ENCODE results near the gene OTOP3.

The OTOP3 gene

DNA sequence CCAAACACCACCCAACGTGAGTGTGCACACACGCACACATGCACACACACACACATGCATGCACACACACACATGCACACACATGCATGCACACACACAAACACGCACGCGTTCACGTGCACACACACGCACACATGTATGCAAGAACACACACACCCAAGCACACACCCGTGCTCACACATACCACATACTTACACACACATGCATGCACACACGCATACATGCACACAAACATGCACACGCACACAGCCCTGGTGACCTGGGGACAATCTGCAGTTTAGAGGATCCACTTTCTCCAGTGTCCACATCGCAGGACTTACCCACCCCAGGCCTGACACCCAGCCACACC is 18.9 kb upstream of the OTOP3 start:
- DNase-seq (ENCODE audit: low read depth in 2 of 2) = no peak

DNA sequence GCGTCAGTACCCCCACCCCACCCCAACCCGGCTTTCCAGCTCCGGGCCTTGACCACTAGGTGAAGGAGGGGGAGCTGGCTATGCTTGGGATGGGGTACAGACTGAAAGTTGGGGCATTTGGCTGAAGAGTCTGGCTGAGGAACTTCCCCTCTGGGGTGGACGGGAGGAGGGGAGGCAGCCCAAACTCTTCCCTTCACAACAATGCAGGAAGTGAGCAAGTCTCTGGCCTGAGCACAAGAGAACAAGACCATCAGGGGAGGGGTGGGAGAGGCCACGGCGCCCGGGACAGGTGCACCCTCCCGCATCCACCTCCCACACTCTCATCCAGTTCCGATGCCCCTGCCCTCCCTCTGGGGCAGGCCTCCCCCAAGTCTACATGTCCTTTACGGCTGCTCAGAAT is 18.3 kb upstream of the OTOP3 start:
- no peak for DNase-seq (ENCODE audit: low read depth in 2 of 2)

DNA sequence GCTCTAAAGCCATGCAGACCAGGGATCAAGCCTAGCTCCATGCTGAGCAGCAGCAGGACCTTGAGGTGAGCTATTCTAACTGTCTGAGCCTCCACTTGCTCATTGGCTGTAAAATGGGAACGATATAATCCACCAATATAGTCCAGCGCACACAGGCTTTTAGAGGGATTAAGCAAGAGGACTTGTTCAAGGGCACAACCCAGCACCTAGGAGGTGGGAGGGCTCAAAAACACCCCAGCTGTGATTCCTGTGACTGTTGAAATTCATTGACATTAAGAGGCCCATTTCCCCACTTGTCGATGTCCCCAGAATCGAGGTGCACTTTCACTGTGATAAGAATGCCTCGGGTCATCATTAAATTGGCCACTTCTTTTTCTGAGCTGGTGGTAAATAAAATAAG is 16.8 kb upstream of the OTOP3 start:
- no peak for DNase-seq (ENCODE audit: low read depth in 2 of 2)

DNA sequence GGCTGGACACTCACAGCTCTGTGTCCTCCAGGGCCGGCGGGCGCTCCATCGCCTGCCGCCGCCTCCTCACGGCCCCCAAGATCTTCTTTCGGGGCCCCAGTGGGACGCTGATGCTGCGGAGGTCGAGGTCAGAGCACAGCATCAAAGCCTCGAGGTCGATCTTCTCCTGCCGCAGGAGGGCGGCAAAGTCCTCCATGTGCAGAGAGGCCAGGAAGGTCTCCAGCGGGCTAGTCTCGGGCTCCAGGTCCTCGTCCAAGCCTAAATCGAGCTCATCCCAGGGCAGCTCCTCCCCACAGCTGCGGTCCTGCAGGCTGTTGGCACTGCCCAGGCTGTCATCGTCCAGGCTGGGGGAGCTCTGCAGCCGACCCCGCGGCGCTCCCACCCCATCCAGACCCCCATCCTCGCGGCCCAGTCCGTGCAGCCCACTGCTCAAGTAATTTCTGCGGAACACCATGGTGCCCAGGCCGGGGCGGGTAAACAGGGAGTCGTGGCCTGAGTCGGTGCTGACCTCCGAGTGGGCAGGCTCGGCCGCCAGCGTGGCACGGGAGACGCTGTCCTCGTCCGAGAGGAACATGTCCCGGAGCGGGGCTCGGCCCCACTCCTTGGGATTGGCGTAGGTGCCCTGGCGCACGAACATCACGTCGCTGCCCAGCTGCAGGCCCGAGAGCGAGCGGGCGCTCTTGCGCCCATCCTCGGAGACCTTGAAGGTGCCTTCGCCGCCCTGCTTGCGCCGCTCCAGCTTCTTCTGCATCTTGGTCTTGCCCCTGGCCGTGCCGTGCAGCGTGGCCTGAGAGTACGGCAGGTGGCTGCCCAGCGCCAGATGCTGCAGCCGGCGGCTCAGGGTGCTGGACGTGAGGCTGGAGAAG is 16.0 kb upstream of the OTOP3 start:
- no peak for DNase-seq (ENCODE audit: low read depth in 2 of 2)

DNA sequence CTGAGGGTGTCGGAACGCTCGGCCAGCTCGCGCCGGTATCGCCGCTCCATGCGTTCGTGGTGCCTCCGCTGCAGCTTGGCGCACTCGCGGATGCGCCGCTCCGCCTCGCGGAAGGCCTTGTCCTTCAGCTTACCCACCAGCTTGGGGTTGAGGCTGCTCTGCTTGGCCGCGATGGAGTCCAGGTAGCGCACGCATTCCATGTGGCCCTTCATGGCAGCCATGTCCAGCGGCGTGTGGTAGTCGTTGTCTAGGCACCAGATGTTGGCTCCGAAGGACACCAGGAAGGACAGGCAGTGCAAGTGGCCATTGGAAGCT is 15.4 kb upstream of the OTOP3 start:
- no peak for DNase-seq (ENCODE audit: low read depth in 2 of 2)

DNA sequence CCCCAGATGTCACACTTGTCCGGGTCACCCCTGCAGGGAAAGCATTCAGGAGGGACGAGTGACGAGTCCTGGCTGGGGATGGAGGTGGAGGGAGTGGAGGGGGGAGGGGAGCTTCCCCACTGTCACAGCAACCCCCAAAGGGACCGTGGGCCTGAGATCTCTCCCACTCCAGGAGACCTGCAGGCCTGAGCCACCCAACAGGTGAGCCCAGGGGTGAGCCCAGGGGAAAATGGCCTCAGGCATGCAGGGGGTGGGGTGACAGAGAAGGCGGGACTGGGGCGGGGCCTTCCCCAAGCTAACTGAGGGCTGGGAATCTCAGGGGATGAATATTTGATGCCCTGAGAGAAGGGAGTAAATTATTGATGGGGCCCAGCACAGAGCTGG is 15.1 kb upstream of the OTOP3 start:
- DNase-seq (ENCODE audit: low read depth in 2 of 2) = no peak

DNA sequence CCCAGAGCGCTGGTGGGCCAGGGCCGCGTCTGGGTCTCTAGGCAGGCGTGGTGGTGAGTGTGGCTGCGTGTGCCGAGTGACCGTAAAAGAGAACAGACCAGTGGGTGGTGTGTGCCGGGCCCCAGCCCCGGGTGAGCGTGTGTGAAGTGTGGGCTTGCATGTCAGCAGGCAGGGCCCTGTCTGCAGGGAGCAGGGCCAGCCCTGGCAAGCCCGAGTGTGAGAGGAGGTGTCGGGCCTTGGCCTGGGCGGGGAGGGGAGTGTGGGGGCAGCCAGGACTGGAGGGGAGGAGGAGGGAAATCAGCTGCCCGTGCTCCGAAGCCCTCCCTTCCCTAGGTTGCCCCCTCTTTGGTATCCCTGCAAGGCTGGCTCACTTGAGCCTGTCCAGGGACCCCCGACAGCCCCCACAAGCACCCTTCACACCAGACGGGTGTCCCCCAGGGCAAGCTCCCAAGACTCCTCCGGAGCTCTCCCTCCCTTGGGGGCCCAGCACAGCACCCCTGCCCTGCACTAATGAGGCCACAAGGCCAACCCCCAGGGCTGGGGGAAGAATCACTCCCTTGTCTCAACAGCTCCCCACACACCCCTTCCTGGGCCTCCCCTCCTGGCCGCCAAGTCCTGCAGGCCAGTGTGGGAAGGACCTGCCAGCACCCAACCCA is 14.5 kb upstream of the OTOP3 start:
- DNase-seq (ENCODE audit: low read depth in 2 of 2) = no peak

DNA sequence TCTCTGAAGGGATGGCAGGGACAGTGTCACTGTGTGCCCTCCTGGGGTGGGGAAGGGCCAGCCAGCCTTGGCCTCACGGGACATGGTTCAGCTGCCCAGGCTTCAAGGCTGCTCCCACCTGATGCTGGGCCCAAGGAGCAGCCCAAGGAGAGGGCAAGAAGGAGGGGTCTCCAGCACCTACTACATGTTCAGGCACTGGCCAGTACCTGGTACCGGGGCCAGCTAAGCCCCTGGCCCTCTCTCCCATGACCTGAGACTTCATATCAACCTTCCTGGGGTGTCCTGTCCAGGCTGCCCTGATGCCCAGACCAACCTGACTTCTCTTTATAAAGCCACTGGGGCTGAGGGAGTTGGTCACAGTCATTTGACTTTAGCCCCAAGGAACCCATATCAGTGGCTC is 13.9 kb upstream of the OTOP3 start:
- DNase-seq (ENCODE audit: low read depth in 2 of 2) = no peak

DNA sequence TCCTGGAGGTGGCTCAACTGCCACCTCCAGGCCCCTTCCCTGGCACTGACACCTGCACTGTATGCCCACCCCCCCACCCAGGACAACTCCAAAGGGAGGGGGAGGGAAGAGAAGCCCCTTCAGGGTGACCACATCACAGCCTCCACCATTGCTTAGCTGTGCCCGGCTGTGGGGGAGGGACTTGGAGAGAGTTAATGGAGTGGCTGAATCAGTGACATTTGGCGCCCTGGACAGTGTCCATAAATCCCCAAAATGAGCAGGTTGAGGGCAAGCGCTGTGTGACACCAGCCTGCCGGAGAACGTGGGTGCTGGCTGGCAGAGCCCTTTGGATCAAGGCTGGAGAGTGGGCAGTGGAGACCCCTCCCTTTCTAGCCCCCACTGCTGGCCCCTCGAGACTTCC is 13.5 kb upstream of the OTOP3 start:
- no peak for DNase-seq (ENCODE audit: low read depth in 2 of 2)

DNA sequence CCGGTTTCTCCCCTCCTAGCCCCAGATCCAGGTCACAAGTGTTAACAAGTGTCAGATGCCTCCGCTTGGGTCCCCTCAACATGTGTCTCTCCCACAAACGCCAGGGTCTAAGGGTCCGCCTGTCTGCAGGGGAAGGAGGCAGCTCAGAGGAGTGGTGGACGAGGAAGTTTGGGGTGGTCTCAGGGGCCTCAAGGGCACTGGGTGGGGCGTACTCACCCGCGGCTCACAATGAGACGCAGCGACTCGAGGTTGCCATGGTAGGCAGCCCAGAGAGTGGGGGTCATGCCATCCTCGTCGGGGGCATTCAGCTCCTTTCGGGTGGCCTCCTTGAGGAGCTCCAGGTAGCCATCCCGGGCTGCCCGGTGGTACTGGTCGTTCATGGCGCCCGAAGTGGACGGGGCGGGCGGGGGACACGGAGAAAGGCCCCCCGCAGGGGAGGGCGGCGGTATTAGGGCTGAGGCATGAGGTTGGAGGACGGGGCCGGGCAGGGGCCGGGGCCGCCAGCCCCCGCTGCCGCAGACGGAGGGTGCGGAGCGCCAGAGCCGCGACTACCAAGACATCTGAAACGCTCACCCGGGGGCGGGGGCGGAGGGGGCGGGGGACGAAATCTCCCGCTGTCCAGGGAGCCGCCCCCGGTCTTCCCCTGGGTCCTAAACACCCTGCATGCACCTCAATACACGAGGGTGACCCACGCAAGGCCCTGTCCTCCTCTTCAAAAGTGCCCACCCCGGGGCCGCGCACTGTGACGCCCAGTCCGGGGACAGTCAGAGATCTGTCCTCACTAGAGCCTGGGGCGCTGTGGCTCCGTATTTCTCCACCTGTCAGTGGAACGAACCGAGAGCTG is 12.8 kb upstream of the OTOP3 start, which contains the start of gene USH1G:
USH1G (minus strand) TSS at position 562 of the 844 bp plus-strand sequence; CDS start at position 380, 182 bp downstream.
- DNase-seq (ENCODE audit: low read depth in 2 of 2) = no peak

DNA sequence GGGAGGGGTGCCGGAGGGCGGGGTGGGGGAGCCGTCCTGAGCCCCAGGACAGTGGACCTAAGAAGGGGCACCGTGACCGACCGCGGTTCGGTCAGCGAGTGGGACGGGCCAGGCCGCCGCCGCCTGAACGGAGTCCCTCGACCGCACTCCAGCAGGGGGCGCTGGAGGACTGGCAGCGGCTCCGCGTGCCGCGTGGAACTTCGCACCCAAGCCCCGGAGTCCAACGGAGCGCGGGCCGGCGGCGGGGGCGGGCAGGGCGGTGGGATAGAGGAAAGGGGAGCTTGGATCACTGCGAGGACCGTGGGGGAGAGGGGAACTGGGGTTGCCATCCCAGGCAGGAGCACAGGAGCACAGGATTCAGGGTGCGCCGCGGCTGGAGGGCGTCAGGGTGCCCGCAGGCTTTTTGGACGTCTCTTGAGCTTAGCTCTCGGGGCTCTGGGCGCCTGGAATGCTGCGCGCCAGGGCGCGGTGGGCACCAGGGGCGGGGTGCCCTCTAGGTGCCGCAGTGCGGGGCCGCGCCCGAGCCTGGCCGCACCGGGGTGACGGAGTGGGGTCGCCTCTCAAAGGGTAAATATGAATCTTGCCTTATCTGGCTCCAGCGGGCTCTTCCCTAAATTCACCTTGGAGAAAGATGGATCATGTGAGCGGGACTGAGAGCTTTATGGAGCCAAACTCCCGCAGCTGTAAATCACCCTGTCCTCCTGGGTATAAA is 12.0 kb upstream of the OTOP3 start:
- DNase-seq (ENCODE audit: low read depth in 2 of 2) = no peak

DNA sequence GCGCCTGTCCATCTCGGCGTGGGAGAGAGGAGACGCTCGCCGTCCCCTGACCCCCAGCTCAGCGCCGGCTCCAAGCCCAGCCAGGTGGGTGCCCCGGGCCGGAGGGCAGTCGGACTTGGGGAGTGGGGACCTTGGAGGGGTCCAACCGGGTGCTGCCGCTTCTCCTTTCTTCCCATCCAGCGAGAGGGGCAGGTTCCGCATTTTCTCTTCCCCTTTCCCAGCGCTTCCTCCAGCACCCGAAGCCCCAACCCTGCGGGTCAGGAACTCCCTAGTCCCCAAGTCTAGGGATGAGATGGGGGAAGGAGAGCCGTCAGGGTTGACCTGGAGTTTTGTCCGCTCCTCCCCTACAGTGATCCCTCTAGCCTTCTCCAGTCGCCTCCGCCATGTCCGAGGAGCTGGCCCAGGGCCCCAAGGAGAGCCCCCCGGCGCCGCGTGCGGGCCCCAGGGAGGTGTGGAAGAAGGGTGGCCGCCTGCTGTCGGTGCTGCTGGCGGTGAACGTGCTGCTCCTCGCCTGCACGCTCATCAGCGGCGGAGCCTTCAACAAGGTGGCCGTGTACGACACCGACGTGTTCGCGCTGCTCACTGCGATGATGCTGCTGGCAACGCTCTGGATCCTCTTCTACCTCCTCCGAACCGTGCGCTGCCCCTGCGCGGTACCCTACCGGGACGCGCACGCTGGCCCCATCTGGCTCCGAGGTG is 11.3 kb upstream of the OTOP3 start, which contains the start of gene OTOP2:
OTOP2 (plus strand) TSS at position 24 of the 699 bp plus-strand sequence; CDS start at position 384, 360 bp downstream.
- DNase-seq (ENCODE audit: low read depth in 2 of 2) = no peak

DNA sequence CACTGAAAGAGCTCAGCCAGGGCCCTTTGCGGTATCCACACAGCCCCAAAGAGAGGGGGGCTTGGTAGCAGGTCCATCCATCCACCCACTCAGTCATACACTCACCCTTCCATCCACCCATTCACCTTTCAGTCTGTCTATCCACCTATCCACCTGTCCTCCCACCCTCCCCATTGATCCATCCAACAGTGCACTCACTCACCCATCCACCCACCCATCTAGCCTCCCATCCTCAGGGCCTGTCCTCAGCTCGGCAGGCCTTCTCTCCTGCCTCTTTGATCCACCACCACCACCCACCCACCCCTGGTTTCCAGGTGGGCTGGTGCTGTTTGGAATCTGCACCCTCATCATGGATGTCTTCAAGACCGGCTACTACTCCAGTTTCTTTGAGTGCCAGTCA is 10.5 kb upstream of the OTOP3 start:
- no peak for DNase-seq (ENCODE audit: low read depth in 2 of 2)

DNA sequence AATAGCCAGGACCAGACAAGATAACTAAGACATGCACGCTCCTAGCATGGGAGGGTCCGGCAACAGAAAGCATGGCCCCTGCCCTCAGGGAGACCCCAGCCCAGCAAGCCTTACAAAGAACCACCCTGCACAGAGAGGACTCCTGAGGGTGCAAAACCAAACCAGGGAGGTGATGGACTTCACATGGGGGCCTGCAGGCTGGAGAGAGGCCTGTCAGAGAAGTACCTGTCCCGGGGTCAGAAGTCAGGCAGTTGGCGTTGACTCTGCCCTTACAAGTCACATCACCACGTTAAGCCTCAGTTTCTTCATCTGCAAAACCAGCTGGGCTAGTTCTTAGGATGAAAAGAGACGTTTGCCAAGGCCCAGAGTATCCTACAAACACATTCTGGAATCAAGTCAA is 6.9 kb upstream of the OTOP3 start:
- DNase-seq (ENCODE audit: low read depth in 2 of 2) = no peak

DNA sequence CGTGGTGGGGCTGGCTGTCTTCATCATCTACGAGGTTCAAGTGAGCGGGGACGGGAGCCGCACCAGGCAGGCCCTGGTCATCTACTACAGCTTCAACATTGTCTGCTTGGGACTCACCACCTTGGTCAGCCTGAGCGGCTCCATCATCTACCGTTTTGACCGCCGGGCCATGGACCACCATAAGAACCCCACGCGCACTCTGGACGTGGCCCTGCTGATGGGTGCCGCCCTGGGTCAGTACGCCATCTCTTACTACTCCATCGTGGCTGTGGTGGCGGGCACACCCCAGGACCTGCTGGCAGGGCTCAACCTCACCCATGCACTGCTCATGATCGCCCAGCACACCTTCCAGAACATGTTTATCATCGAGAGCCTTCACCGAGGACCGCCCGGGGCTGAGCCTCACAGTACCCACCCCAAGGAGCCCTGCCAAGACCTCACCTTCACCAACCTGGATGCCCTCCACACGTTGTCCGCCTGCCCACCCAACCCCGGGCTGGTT is 5.1 kb upstream of the OTOP3 start:
- no peak for DNase-seq (ENCODE audit: low read depth in 2 of 2)

DNA sequence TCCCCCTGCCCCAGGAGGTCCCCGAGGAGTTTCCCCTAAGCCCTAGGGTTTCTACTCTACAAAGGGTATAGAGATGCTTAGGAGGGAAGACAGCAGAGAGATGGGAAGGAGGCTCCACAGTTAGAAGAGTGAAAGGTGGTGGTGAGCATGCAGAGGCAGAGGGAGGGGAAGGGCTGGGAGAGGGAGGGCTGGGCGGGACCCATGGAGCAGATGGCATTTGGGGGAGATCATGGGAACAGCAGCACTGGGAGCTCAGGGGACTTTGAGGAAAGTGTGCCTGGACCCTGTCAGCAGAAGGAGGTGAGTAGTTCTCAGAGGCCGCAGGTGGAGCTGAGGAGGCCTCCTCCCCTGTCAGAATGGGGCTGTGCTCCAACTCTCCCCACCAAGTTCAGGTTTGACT is 650 bp upstream of the OTOP3 start:
- no peak for DNase-seq (ENCODE audit: low read depth in 2 of 2)

DNA sequence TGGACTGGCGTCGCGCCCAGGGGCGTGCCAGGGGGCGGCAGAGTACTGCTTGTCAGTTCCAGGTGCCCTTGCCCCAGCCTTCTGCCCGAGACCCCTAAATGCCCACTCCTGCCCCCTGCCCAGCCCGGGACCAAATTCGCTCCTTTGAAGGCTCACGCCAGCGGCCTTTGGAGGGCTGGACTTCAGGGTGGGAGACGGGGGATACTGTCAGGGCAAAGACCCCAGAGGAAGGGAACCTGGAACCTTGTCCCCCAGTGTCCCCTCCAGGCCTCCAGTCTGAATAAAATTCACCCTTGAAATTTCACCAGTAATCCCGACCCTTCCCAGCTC is 737 bp downstream of the OTOP3 start:
- no peak for DNase-seq (ENCODE audit: low read depth in 2 of 2)

DNA sequence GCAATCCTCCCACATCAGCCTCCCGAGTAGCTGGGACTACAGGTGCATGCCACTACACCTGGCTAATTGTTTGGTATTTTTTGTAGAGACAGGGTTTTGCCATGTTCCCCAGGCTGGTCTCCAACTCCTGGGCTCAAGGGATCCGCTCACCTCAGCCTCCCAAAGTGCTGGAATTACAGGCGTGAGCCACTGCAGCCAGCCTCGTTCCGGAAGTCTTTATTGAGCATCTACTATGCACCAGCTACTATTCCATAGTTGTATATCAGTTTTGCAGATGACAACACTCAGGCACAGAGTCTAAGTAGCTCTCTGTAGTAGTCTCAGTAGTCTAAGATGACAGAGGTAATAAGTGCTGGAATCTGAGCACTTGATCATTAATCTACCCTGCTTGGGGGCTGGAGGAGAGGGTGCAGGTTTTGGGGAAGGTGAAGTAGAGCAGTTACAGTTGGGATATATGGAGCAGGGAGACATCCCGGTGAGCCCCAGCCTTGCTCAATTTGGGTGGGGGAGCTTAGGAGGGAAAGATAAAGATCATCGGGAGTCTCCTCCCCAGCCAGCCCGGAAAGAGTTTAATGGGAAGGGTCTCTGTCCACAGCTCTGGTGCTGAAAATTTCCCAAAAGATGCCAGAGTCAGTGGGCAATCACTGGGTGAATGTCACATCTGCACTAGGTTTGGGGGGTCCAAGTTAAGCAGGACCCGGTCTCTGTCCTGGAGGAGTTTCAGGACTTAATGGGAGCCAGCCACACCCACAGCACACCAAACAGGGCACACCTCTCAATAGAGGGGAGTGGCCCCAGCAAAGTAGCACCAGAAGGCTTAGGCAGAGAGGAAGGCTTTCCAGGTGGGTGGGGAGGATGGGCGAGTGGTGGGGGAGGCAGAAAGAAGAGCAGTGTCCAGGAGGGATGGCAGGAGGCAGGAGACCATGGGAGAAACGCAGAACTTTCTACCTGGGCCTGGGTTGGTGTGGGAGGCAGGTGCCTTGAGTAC is 1.7 kb downstream of the OTOP3 start:
- no peak for DNase-seq (ENCODE audit: low read depth in 2 of 2)

DNA sequence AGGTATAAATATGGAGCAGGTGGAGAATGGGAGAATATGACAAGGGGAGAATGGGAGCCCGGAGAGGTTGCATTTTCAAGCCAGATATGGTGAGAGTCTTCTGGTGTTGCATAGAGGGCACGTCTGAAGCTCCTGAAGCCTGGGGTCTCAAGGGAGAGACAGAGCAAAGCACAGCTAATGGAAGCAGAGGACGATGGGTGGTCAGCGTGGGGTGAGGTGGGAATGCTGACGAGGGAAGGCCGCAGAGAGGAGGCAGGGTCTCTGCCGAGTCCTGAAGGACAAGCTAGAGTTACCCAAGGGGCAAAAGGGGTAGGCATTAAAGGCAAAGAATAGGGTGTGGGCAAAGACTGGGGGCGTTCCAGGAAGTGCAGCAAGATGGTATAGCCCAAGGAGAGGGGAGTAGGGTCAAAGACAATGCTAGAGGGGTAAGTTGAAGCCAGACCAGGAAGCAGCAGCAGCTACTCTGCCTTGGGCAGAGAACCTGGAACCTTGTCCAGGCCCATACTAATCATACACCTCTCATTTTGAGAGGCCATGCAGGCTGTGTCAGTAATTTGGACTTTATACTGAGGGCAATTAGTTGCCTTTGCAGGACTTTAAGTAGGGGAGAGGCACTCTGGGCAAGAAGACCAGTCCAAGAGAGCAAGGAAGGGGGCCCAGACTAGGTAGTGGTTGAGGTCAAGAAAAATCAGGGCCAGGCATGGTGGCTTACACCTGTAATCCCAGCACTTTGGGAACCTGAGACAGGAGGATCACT is 2.7 kb downstream of the OTOP3 start:
- DNase-seq (ENCODE audit: low read depth in 2 of 2) = no peak
